NB4 (cell line): ENCODE results near the gene PCDHB8.
"Not testable (repeated sequence)": the region's sequence is repeated elsewhere in the genome, so short reads cannot be mapped to it uniquely, and the experiment has no call there.

Source experiments
- CTCF ChIP-seq: IDR thresholded peaks from one replicate; pipeline ENCODE4 v1.5.1; 2012; ENCODE audit warnings: low read depth, low read length
- MAX ChIP-seq: IDR thresholded peaks from 2 replicates; pipeline ENCODE4 v1.6.1; 2011; ENCODE audit warnings: low read depth, low read length
- POLR2A ChIP-seq: IDR thresholded peaks from 2 replicates; pipeline ENCODE4 v1.6.1; 2011; ENCODE audit warnings: mild to moderate bottlenecking; ENCODE audit not compliant: insufficient read length; ENCODE audit errors: extremely low read depth

- TF ChIP-seq CTCF, POLR2A, MAX: not testable (repeated sequence)
Measured at GRCh38 chr5:141225421-141225820, 47.8 kb downstream of the PCDHB8 start.
